ENCODE data around the gene NUTM2A. TPM values are rescaled to one million over a fixed set of nuclear protein-coding genes. Genes with fewer than 3 reads are reported as not detected.
"Not testable (repeated sequence)": the region's sequence is repeated elsewhere in the genome, so short reads cannot be mapped to it uniquely, and the experiment has no call there.

Gene NUTM2A
- total RNA-seq, 1 experiment from 2014 or later: 0.83 TPM

DNA sequence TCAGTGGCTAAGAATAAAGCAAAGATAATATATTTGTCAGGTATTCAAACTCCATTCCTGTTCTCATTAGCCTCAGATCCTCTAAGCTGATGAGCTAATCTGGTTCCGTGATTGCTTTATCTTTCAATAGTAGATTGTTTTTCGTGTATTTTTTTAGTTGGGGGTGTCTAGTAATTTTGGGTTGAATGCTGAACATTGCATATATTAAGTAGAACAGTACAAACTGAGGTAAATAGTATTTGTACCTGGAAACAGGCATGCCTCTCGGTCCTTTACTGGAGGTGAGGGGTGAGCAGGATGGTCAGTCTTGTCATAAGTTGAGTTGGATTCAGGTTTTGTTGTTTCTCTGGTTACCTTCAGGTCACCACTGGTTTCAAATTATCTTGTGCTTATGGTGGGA is 37.7 kb upstream of the NUTM2A start:
- not testable (repeated sequence) for H3K4me2 ChIP-seq (ENCODE audit: insufficient read depth, insufficient read length, low read length); H4K8ac ChIP-seq (replicated peaks; ENCODE audit: insufficient read length, low read depth, low read length); H4K20me1 ChIP-seq (ENCODE audit: control insufficient read depth, insufficient read depth, insufficient read length); H3K4me1 ChIP-seq (ENCODE audit: insufficient read depth, low read length); H4K91ac ChIP-seq (ENCODE audit: insufficient read length, low read depth, low read length); H3K56ac ChIP-seq (ENCODE audit: insufficient read length, low read depth, low read length); H2BK20ac ChIP-seq (ENCODE audit: low read depth, low read length, poor library complexity, severe bottlenecking); H2BK120ac ChIP-seq (ENCODE audit: low read depth, low read length, poor library complexity, severe bottlenecking); H3K18ac ChIP-seq (ENCODE audit: insufficient read length, low read depth, low read length); H3K4ac ChIP-seq (ENCODE audit: low read depth, low read length); H3K9me3 ChIP-seq (ENCODE audit: control insufficient read depth, low read depth, low read length); H3K4me1 Mint-ChIP-seq; DNase-seq; H3T11ph ChIP-seq (ENCODE audit: low read length); H3K27me3 ChIP-seq (ENCODE audit: insufficient read depth, low read length); H2BK5ac ChIP-seq (ENCODE audit: insufficient read length, low read length); H3K14ac ChIP-seq (ENCODE audit: insufficient read depth, low read length); H3K79me2 ChIP-seq (ENCODE audit: insufficient read depth, low read length); H3K4me3 Mint-ChIP-seq; H2AK5ac ChIP-seq (ENCODE audit: insufficient read length, low read length); H3K27ac Mint-ChIP-seq; H2BK12ac ChIP-seq (ENCODE audit: insufficient read length, low read depth, low read length); H2BK15ac ChIP-seq (ENCODE audit: low read depth, low read length); H3K23me2 ChIP-seq (ENCODE audit: insufficient read length, low read depth, low read length, poor library complexity, severe bottlenecking); H3K27ac ChIP-seq (ENCODE audit: insufficient read length, low read depth, low read length); H2AFZ ChIP-seq (ENCODE audit: low read length); H3K23ac ChIP-seq (ENCODE audit: insufficient read length, low read depth, low read length); H3K27me3 Mint-ChIP-seq (ENCODE audit: low read depth); H3K9ac ChIP-seq (ENCODE audit: extremely low read depth, insufficient read length, low read length); H3K79me1 ChIP-seq (ENCODE audit: insufficient read depth, low read depth, low read length, poor library complexity, severe bottlenecking); H4K5ac ChIP-seq (ENCODE audit: insufficient read length, low read depth, low read length); H3K9me3 Mint-ChIP-seq
- H3K36me3 Mint-ChIP-seq (ENCODE audit: insufficient read depth in 1 of 3, low read depth in 3 of 3): peaks cover 14 to 21% (median 18%) of the 10 kb centered on the region in 3 experiments; a peak in 6 of 7 replicates
- WGBS (ENCODE audit: extremely low coverage, insufficient read length, low lambda C conversion rate): no CpG with 5 or more reads among the region's 3 CpGs

DNA sequence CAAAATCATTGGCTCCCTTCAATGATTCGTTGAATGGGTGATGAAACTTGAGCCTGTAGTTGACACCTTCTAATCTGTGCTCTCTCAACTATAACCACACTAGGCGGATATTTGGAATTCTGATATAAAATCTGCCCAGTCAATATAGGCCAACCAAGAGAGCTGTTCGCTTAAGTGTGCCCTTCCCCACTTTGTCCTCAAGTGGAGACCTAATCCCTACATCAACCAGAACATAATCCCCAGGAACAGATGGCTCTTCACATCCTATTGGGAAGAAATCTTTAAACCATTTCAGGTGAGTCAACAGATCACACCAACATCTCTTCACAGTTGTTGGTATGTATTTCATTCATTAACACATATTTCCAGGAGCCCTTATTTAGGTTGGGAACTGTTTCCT is 33.4 kb upstream of the NUTM2A start:
- peaks cover 7 to 13% (median 11%) of the 10 kb centered on the region in 3 experiments; a peak in 6 of 7 replicates for H3K36me3 Mint-ChIP-seq (ENCODE audit: insufficient read depth in 1 of 3, low read depth in 3 of 3)
- H3K56ac ChIP-seq (ENCODE audit: insufficient read length, low read depth, low read length); H2BK5ac ChIP-seq (ENCODE audit: insufficient read length, low read length); H3K27me3 Mint-ChIP-seq (ENCODE audit: low read depth); H2BK12ac ChIP-seq (ENCODE audit: insufficient read length, low read depth, low read length); H4K8ac ChIP-seq (replicated peaks; ENCODE audit: insufficient read length, low read depth, low read length); H2BK120ac ChIP-seq (ENCODE audit: low read depth, low read length, poor library complexity, severe bottlenecking); H3K23ac ChIP-seq (ENCODE audit: insufficient read length, low read depth, low read length); H3K79me1 ChIP-seq (ENCODE audit: insufficient read depth, low read depth, low read length, poor library complexity, severe bottlenecking); H3K9me3 ChIP-seq (ENCODE audit: control insufficient read depth, low read depth, low read length); H3K9me3 Mint-ChIP-seq; DNase-seq; H3K27ac ChIP-seq (ENCODE audit: insufficient read length, low read depth, low read length); H3K4me1 ChIP-seq (ENCODE audit: insufficient read depth, low read length); H3K14ac ChIP-seq (ENCODE audit: insufficient read depth, low read length); H4K91ac ChIP-seq (ENCODE audit: insufficient read length, low read depth, low read length); H3K4me3 Mint-ChIP-seq; H2AFZ ChIP-seq (ENCODE audit: low read length); H2BK15ac ChIP-seq (ENCODE audit: low read depth, low read length); H3T11ph ChIP-seq (ENCODE audit: low read length); H2AK5ac ChIP-seq (ENCODE audit: insufficient read length, low read length); H3K18ac ChIP-seq (ENCODE audit: insufficient read length, low read depth, low read length); H3K4ac ChIP-seq (ENCODE audit: low read depth, low read length); H3K79me2 ChIP-seq (ENCODE audit: insufficient read depth, low read length); H4K20me1 ChIP-seq (ENCODE audit: control insufficient read depth, insufficient read depth, insufficient read length); H4K5ac ChIP-seq (ENCODE audit: insufficient read length, low read depth, low read length); H2BK20ac ChIP-seq (ENCODE audit: low read depth, low read length, poor library complexity, severe bottlenecking); H3K27me3 ChIP-seq (ENCODE audit: insufficient read depth, low read length); H3K27ac Mint-ChIP-seq; H3K4me2 ChIP-seq (ENCODE audit: insufficient read depth, insufficient read length, low read length); H3K9ac ChIP-seq (ENCODE audit: extremely low read depth, insufficient read length, low read length); H3K23me2 ChIP-seq (ENCODE audit: insufficient read length, low read depth, low read length, poor library complexity, severe bottlenecking); H3K4me1 Mint-ChIP-seq: not testable (repeated sequence)
- WGBS (ENCODE audit: extremely low coverage, insufficient read length, low lambda C conversion rate): no CpG with 5 or more reads among the region's 3 CpGs
